Right lobe of liver (tissue), 6 donors: ENCODE measurements around the gene NIT2. TPM values are rescaled to one million over a fixed set of nuclear protein-coding genes. Genes with fewer than 3 reads are reported as not detected.

Experiments used
- ATAC-seq, 4 donors: fragments of 200-7000 bp; cut with Tn5 transposase; one replicate each; pipeline ENCODE4 v1.9.1; 2020; ENCODE audit warnings: mild to moderate bottlenecking in 4 of 4, moderate library complexity in 4 of 4
- DNase-seq, 3 donors: peaks; one replicate each; pipeline ENCODE4 v3.0.0-alpha.2; 2020
- H3K27ac ChIP-seq, 3 donors: fragments of 200-600 bp; one replicate each; pipeline ENCODE4 v1.8.0; 2022
- H3K27me3 ChIP-seq, 2 donors: fragments of 200-600 bp; one replicate each; pipeline ENCODE4 v1.8.0; 2022
- H3K36me3 ChIP-seq, 4 donors: fragments of 200-600 bp; sonication (generic) in 1 of 4; one replicate each; pipeline versions ENCODE4 v1.5.1 to v1.8.0; 2017 to 2022; ENCODE audit warnings: control low read depth in 1 of 4
- H3K4me1 ChIP-seq, 4 donors: fragments of 200-600 bp; sonication (generic) in 1 of 4; one replicate each; pipeline versions ENCODE4 v1.5.1 to v1.8.0; 2017 to 2022; ENCODE audit warnings: control low read depth in 1 of 4
- H3K4me3 ChIP-seq, 3 donors: fragments of 200-600 bp; one replicate each; pipeline ENCODE4 v1.8.0; 2022
- H3K9me3 ChIP-seq, 4 donors: fragments of 200-600 bp; sonication (generic) in 1 of 4; one replicate each; pipeline versions ENCODE4 v1.5.1 to v1.8.0; 2017 to 2022; ENCODE audit warnings: control low read depth in 1 of 4
- POLR2A ChIP-seq: fragments of 450-650 bp; IDR thresholded peaks from one replicate; pipeline ENCODE4 v1.6.1; 2017; ENCODE audit warnings: antibody characterized with exemption, mild to moderate bottlenecking
- WGBS: methylation state at CpG from one replicate; pipeline ENCODE4 v1.1.6; 2018; ENCODE audit warnings: low coverage, low lambda C conversion rate; ENCODE audit not compliant: insufficient coverage; ENCODE audit errors: missing lambda C conversion rate; 5-methylcytosine and 5-hydroxymethylcytosine counted together
- intact Hi-C, 2 donors: fragments of 100-400 bp; cut with DNase I; formaldehyde crosslinking; loops; one replicate each; pipeline versions ENCODE4 v1.11.2 to v1.14.1; 2022
- total RNA-seq, 6 experiments: library from RNA; depleted of rRNA in 2 of 6; stranded (reverse); fragments of >200 nt in 2 of 6; fragmentation: NEBNext Ultra II Directional in 3 of 6; extraction: Animal tissue kit (Norgen Biotek cat#: 25700) in 3 of 6; gene quantifications; one replicate each; pipeline versions ENCODE4 v1.1.0 to v1.2.4, GENCODE V29; 2016 to 2023
- TF ChIP-seq, protein P1 (sequence below), 4 donors: fragments of 200-600 bp in 3 of 4; fragments of 450-650 bp in 1 of 4; IDR thresholded peaks; one replicate each; pipeline versions ENCODE4 v1.5.1 to v1.8.0; 2016 to 2022; ENCODE audit warnings: antibody characterized with exemption in 4 of 4, mild to moderate bottlenecking in 2 of 4
- donor health status: DM: no; HTN: yes; CAD: no.
- donor health status: DM: no; HTN: no; CAD: no.
- donor health status: DM: no; HTN: no; CAD: no.
- donor health status: DM: no; HTN: yes; CAD: no.
- donor health status: DM: no; HTN: yes; CAD: no.

The NIT2 gene
- total RNA-seq, 6 experiments from 2014 or later = 43.5 to 141 (median 103) TPM

DNA sequence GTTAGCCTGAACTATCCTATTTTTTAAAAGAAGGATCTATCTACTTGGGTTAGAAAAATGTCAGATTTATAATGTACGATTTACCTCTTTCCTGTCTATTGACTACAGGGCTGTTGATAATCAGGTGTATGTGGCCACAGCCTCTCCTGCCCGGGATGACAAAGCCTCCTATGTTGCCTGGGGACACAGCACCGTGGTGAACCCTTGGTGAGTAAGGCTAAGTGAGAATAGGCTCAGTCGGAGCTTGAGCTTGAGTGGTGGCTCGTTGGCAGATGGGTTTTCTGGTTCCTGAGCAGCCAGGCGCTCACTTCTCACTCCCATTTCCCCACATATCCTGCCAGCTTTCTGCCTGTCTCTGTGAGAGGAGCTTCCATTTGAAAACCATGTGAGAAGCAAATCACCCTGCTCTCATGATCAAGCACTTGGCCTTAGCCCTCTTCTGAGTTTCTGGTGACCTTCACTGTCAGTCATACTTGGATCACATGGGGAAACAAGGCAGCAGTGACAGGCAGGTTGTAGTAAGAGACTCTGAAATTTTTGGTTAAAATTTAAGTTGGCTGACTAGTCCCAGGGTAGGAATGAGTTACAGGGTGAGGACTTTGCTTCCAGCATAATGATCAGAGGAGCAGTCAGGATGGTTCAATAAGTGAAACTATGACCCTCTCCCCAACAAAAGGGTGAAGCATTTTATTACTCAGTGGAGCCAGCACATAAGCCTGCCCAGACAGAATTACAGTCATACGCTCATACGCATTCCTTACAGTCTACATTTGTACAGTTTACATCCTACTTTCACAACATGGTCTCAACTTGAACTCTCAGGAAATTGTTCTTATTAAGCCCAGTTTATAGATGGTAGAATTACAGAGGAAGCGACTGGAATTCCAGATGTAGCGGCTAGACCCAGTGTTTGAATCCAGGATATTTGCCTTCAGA is 18.0 kb downstream of the NIT2 start:
- WGBS = 37% methylated on average over 7 of the region's 10 CpGs
- DNase-seq (peak in 1 of 3 donors; percentile 65), ATAC-seq (peak; percentile 87 to 90 (median 89))
- intact Hi-C loops = no loop called here
- TF ChIP-seq, protein P1, sequence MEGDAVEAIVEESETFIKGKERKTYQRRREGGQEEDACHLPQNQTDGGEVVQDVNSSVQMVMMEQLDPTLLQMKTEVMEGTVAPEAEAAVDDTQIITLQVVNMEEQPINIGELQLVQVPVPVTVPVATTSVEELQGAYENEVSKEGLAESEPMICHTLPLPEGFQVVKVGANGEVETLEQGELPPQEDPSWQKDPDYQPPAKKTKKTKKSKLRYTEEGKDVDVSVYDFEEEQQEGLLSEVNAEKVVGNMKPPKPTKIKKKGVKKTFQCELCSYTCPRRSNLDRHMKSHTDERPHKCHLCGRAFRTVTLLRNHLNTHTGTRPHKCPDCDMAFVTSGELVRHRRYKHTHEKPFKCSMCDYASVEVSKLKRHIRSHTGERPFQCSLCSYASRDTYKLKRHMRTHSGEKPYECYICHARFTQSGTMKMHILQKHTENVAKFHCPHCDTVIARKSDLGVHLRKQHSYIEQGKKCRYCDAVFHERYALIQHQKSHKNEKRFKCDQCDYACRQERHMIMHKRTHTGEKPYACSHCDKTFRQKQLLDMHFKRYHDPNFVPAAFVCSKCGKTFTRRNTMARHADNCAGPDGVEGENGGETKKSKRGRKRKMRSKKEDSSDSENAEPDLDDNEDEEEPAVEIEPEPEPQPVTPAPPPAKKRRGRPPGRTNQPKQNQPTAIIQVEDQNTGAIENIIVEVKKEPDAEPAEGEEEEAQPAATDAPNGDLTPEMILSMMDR (IDR thresholded peaks at IDR 0.05) = no peak
- no peak for TF ChIP-seq POLR2A
- Histone ChIP-seq H3K4me1 (peaks cover 0 to 21% (median 6%) of the 10 kb centered on the region in 4 donors), H3K27me3 (no peaks in the 10 kb centered on the region), H3K4me3 (peak overlapping the region in 1 of 3 donors; percentile 3), H3K36me3 (peaks cover 0 to 48% (median 24%) of the 10 kb centered on the region in 4 donors), H3K9me3 (no peaks in the 10 kb centered on the region), H3K27ac (peak overlapping the region; percentile 12 to 87 (median 75))

DNA sequence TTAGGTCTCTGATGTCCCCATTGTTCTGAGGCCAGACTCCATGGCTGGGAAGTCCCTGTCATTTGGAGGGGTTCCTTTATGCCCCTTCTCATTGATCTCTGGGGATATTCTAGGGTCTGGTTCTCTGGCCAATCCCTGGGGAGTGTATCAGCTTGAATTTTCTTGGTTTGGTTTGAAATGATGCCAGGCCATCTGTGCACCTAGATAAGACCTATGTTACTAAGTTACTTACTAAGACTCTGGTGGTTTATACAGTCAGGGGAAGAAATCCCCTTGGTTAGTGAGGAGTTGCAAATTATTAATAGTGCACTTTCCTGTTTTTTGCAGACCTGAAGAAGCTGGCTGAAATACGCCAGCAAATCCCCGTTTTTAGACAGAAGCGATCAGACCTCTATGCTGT is 20.3 kb downstream of the NIT2 start:
- WGBS = 91% methylated on average over 3 of the region's 3 CpGs
- intact Hi-C loops = no loop called here
- DNase-seq (no peak), ATAC-seq (no peak)
- H3K9me3 ChIP-seq = no peaks in the 10 kb centered on the region
- no peak overlapping the region for H3K4me3 ChIP-seq
- H3K36me3 ChIP-seq = peaks cover 0 to 25% (median 11%) of the 10 kb centered on the region in 4 donors
- H3K27me3 ChIP-seq = no peaks in the 10 kb centered on the region
- H3K4me1 ChIP-seq = peaks cover 0 to 41% (median 10%) of the 10 kb centered on the region in 4 donors
- no peak overlapping the region for H3K27ac ChIP-seq
- TF ChIP-seq, protein P1 (IDR thresholded peaks at IDR 0.05) = no peak

DNA sequence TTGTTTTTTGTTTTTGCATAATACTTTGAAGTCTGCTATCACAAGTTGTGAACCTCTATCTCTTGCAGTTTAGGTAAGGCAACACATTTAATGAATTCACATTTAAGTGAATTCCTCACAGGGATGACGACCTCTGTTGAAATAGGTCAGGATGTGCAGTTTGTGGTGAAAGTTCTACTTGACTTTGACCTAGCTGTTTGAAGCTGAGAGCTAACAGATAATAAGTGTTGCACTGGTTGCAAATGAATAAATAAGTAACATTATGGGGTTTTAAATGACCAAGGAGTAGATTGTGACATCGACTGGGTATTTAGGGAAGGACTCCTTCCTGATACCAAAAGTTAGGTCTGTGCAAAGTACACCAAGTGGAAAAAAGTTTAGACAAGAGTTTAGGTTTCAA is 23.9 kb downstream of the NIT2 start:
- Histone ChIP-seq H3K4me3 (no peak overlapping the region), H3K9me3 (no peaks in the 10 kb centered on the region), H3K4me1 (peaks cover 0 to 50% (median 5%) of the 10 kb centered on the region in 4 donors), H3K36me3 (peaks cover 0 to 16% (median 8%) of the 10 kb centered on the region in 4 donors), H3K27ac (peak overlapping the region in 2 of 3 donors; percentile 47 to 64), H3K27me3 (no peaks in the 10 kb centered on the region)
- intact Hi-C loops = no loop called here
- no peak for TF ChIP-seq POLR2A
- TF ChIP-seq, protein P1 (IDR thresholded peaks at IDR 0.05) = no peak
- DNase-seq (peak in 1 of 3 donors; percentile 54), ATAC-seq (peak; percentile 77 to 88 (median 80))
- 10% methylated on average over 2 of the region's 2 CpGs for WGBS

DNA sequence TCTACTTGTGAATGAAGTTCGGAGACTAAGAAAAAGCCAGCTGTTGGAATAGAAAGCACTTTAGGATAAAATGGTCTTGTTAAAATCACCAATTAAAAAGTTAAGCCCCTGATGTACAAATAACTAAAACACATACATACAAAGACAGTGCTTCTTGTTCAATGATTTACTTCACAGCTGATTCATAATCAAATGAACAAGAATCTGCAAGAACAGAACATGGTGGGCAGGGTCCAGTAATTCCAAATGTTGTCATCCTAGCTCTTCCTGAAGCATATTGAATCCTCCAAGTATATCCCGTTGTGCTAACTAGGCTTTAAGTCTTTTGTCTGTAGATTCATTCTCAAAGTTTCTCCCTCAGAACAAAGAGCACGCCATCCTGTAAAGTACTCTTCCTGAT is 24.5 kb downstream of the NIT2 start:
- TF ChIP-seq, protein P1 (IDR thresholded peaks at IDR 0.05) = no peak
- no peak for TF ChIP-seq POLR2A
- intact Hi-C loops = no loop called here
- 76% methylated on average over 3 of the region's 3 CpGs for WGBS
- peaks cover 0 to 47% (median 4%) of the 10 kb centered on the region in 4 donors for H3K4me1 ChIP-seq
- no peaks in the 10 kb centered on the region for H3K27me3 ChIP-seq
- ATAC-seq (no peak), DNase-seq (no peak)
- H3K36me3 ChIP-seq = peaks cover 0 to 15% (median 8%) of the 10 kb centered on the region in 4 donors
- no peaks in the 10 kb centered on the region for H3K9me3 ChIP-seq
- H3K27ac ChIP-seq = peak overlapping the region in 2 of 3 donors; percentile 47 to 64
- H3K4me3 ChIP-seq = no peak overlapping the region
